HFF-Myc (cell line): ENCODE data around the gene CCL17.
"Not testable (repeated sequence)": the region's sequence is repeated elsewhere in the genome, so short reads cannot be mapped to it uniquely, and the experiment has no call there.

Experiments used
- DNase-seq: peaks from one replicate; pipeline ENCODE4 v3.0.0-alpha.2; 2011; ENCODE audit warnings: low read depth; ENCODE audit errors: extremely low read depth
- H3K4me3 ChIP-seq: replicated peaks from 2 replicates; pipeline ENCODE4 v1.5.1; 2011; ENCODE audit warnings: low read depth, mild to moderate bottlenecking, control low read depth, low read length
- TF ChIP-seq, protein P1 (sequence below): IDR thresholded peaks from 2 replicates; pipeline ENCODE4 v1.5.1; 2012; ENCODE audit warnings: mild to moderate bottlenecking, low read depth, low read length, control low read depth; ENCODE audit errors: missing control alignments

Gene CCL17

DNA sequence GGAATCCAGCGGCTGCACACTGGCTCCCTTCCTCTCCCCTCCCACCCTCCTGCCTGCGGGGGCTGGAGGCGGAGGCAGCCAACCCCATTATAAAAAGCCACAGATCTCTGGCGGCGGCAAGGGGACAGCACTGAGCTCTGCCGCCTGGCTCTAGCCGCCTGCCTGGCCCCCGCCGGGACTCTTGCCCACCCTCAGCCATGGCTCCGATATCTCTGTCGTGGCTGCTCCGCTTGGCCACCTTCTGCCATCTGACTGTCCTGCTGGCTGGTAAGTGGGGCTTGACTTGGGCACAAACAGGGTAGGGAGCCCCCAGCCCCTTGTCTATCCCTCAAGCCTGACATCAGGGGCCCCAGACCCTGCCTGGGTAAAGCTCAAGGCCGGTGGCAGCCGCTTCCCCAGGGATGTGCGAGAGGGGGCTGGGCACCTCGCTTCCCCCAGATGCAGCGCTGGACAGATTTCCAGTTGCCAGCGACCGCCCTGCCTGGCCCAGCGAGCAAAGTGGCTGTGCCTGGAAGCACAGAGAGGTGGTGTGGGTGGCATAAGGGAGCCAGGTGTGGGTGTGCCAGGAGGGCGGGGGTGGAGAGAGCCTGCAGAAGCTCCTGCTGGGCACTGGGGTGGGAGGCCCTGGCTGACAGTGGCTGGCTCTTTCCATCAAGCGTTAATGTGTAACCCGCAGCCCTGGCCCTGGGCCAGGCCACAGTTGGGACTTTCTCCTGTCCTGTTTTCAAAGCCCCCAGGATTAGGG, 32.0 kb upstream of the CCL17 start, which contains the start of gene CX3CL1:
TSS of gene CX3CL1 (plus strand) at position 119 of the 745 bp plus-strand sequence. CDS start at position 198, 79 bp downstream.
- TF ChIP-seq, protein P1, sequence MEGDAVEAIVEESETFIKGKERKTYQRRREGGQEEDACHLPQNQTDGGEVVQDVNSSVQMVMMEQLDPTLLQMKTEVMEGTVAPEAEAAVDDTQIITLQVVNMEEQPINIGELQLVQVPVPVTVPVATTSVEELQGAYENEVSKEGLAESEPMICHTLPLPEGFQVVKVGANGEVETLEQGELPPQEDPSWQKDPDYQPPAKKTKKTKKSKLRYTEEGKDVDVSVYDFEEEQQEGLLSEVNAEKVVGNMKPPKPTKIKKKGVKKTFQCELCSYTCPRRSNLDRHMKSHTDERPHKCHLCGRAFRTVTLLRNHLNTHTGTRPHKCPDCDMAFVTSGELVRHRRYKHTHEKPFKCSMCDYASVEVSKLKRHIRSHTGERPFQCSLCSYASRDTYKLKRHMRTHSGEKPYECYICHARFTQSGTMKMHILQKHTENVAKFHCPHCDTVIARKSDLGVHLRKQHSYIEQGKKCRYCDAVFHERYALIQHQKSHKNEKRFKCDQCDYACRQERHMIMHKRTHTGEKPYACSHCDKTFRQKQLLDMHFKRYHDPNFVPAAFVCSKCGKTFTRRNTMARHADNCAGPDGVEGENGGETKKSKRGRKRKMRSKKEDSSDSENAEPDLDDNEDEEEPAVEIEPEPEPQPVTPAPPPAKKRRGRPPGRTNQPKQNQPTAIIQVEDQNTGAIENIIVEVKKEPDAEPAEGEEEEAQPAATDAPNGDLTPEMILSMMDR: no peak
- peak within 1 kb of the TSS; percentile 26 for H3K4me3 ChIP-seq
- DNase-seq: no peak

DNA sequence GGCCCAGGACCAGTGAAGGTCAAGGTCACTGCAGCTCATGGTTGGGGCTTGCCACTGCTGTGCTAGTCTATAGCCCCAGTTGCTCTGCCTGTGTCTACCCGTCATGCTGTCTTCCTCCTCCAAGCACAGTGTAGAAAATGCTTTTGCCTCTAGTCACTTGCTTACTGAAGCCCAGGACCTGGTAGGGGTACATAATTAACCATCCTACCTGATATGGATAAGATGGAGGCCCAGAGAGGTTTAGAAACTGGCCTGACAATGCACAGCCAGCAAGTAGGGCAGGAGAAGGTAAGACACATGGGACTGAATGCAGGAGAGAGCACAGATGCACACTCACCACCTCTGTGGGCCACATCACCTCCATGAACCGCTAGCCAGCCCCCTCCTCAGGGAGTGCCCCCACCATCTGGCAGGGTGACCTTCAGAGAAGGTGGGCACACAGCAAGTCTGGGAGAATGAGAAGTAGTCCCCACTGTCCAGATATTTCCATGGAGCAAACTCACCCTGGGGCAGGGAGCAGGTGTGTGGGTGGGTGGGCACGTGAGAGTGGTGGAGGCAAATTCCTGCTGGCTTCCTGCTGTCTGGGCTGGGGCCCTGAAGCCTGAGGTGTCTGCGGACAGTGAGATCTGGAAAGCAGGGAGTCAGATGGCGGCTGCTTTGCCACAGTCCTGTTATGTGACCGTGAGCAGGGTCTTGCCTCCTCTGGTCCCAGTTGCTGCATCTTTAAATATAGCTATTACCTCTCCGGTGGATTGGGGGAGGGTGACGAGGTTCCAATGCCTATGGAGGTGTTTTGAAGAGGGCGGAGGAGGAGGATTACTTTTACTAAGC, 31.2 kb upstream of the CCL17 start:
- no peak overlapping the region for H3K4me3 ChIP-seq
- DNase-seq: no peak
- TF ChIP-seq, protein P1: no peak

DNA sequence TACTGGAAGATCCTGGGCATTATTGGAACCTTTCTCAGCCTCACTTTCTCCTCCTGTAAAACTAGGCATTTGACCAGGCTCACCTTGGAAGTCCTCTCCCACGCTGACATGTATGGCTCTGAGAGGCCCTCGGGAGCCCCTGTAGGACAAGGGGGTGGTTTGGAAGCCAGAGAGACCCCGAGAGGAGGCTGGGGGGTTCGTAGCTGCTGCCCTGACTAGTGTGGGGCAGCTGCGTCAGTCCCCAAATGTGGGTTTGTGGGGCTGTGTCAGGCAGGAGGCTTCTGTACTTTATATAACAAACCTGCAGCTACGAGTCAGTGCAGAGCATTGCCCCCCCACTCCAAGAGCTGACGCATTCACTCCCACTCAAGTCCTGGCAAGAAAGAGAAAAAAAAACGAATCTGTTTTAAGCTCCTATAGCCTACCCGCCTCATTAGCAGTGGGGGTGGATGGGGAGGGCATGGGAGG, 30.5 kb upstream of the CCL17 start:
- DNase-seq: no peak
- H3K4me3 ChIP-seq: no peak overlapping the region
- TF ChIP-seq, protein P1: no peak

DNA sequence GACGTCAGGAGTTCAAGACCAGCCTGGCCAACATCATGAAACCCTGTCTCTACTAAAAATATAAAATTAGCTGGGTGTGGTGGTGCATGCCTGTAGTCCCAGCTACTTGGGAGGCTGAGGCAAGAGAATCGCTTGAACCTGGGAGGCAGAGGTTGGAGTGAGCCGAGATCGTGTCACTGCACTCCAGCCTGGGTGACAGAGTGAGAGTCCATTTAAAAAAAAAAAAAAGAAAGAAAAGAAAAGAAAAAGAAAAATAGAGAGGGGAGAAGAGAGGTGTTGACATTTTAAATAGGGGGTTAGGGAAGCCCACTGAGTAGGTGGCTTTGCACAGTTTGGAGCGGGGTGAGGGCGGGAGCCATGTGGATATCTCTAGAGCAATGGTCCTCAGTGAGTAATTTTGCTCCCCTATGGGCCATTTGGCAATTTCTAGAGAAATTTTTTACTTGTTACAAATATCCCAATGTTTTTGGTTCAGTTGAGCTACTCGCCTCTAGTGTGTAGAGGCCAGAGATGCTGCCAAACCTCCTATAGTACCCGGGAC, 29.6 kb upstream of the CCL17 start:
- DNase-seq, H3K4me3 ChIP-seq: not testable (repeated sequence)

DNA sequence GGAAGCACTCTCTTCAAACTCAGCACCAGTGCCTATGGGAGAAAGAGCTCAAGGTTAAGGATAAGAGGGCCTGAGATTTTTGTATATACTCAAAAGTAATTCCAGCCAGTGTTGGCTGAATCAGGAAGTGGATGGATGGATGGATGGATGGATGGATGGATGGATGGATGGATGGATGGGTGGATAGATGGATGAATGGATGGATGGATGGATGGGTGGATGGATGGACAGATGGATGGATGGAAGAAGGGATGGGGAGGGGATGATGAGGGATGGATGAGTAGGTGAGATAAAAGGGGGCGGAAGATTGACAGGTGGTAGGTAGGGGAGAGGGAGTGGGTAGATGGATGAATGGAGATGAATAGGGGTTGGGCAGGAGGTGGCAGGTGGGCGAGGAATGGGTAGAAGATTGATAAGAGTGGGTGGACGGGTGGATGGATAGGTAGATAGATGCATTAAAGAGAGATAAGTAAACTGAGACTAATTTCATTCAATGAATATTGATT, 28.2 kb upstream of the CCL17 start:
- DNase-seq: no peak
- no peak overlapping the region for H3K4me3 ChIP-seq
- TF ChIP-seq, protein P1: no peak

DNA sequence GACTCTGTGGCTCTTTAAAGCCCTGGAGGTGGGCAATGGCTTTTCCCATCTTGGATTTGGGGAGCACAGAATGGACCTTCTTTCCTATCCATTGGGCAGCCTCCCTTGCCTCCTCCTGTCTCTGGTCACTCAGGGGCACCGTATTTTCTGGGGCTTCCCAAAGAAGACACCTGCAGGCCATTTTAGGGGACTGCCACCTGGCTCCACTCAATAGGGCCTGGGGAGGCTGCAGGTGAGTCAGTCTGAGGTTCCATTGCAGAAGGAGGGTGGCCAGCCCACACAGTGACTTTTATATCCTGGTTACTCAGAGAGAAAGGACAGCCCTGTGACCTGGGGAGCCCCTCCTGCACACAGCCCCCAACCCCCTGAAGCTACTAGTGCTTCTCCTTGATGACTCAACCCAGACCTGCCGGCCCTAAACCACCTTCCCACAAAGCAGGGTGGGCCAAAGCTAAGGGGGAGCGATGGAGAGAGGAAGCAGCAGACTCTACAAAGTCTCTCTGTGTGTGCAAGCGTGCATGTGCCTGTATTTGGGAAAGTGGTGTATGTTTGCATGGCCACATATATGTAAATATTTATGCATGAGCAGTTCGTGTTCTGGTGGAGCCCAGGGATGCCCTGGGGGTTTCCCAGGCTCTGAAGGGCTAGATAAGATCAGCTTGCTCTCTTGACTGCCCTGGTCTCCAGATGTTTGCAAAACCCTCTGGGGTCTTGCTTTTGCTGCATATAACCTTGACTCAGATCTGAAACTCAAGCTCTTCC, 27.3 kb upstream of the CCL17 start:
- H3K4me3 ChIP-seq: no peak overlapping the region
- TF ChIP-seq, protein P1: no peak
- no peak for DNase-seq
